Neural cell (in vitro differentiated cells): ENCODE results near the gene EGFL7. TPM values are rescaled to one million over a fixed set of nuclear protein-coding genes. Genes with fewer than 3 reads are reported as not detected.

Experiments
- H2AFZ ChIP-seq: fragments of 200-600, 300-800 bp; sonication (generic), shearing (Covaris generic); 2 replicates; pipeline ENCODE4 v1.6.0; 2014; ENCODE audit warnings: low read depth, mild to moderate bottlenecking, antibody characterized with exemption, low read length, moderate library complexity
- H3F3A ChIP-seq: fragments of 200-600 bp; shearing (Covaris generic); 2 replicates; pipeline ENCODE4 v1.6.1; 2016; ENCODE audit warnings: mild to moderate bottlenecking, moderate library complexity, mixed read lengths, antibody characterized with exemption, low read length; ENCODE audit not compliant: insufficient read depth, poor library complexity, severe bottlenecking
- H3K27ac ChIP-seq: fragments of 200-600, 300-800 bp; sonication (generic), shearing (Covaris generic); 2 replicates; pipeline ENCODE4 v1.5.1; 2014; ENCODE audit warnings: mild to moderate bottlenecking, low read length, moderate library complexity
- H3K27me3 ChIP-seq: fragments of 300-800, 200-600 bp; sonication (generic), shearing (Covaris generic); 2 replicates; pipeline ENCODE4 v1.6.0; 2014; ENCODE audit warnings: mild to moderate bottlenecking, low read depth, low read length, moderate library complexity; ENCODE audit not compliant: insufficient read depth
- H3K36me3 ChIP-seq: fragments of 300-800, 200-600 bp; sonication (generic), shearing (Covaris generic); 2 replicates; pipeline ENCODE4 v1.5.1; 2014; ENCODE audit warnings: mild to moderate bottlenecking, antibody characterized with exemption, low read length, moderate library complexity; ENCODE audit not compliant: insufficient read depth
- H3K4me2 ChIP-seq: fragments of 300-800, 200-600 bp; sonication (generic), shearing (Covaris generic); 2 replicates; pipeline ENCODE4 v1.6.0; 2014; ENCODE audit warnings: mild to moderate bottlenecking, low read length
- H3K4me3 ChIP-seq: fragments of 300-800, 200-600 bp; sonication (generic), shearing (Covaris generic); 2 replicates; pipeline ENCODE4 v1.5.1; 2014; ENCODE audit warnings: mild to moderate bottlenecking, low read length, moderate library complexity
- H3K79me2 ChIP-seq: fragments of 200-600 bp; shearing (Covaris generic); replicated peaks from 2 replicates; pipeline ENCODE4 v1.6.0; 2014; ENCODE audit warnings: mild to moderate bottlenecking, low read length, moderate library complexity; ENCODE audit not compliant: insufficient read depth
- H3K9ac ChIP-seq: fragments of 300-800, 200-600 bp; sonication (generic), shearing (Covaris generic); 2 replicates; pipeline ENCODE4 v1.6.1; 2016; ENCODE audit warnings: mild to moderate bottlenecking, low read length, mixed read lengths
- H3K9me2 ChIP-seq: fragments of 200-600 bp; shearing (Covaris generic); 2 replicates; pipeline ENCODE4 v1.6.1; 2016; ENCODE audit warnings: mild to moderate bottlenecking, low read length, mixed read lengths; ENCODE audit not compliant: insufficient read depth
- H3K9me3 ChIP-seq: fragments of 200-600, 300-800 bp; sonication (generic), shearing (Covaris generic); 2 replicates; pipeline ENCODE4 v1.6.1; 2016; ENCODE audit warnings: mild to moderate bottlenecking, mixed run types, low read length, moderate library complexity, mixed read lengths
- H4K20me1 ChIP-seq: fragments of 200-600 bp; shearing (Covaris generic); 2 replicates; pipeline ENCODE4 v1.6.1; 2016; ENCODE audit warnings: mild to moderate bottlenecking, mixed run types; ENCODE audit not compliant: insufficient read depth
- EP300 ChIP-seq: fragments of 450-650 bp; conservative IDR thresholded peaks from 2 replicates; pipeline ENCODE4 v1.6.1; 2014; ENCODE audit warnings: antibody characterized with exemption, mild to moderate bottlenecking, moderate library complexity; ENCODE audit not compliant: poor library complexity, severe bottlenecking
- EZH2 ChIP-seq: fragments of 200-600, 300-800 bp; shearing (Covaris generic), sonication (generic); IDR thresholded peaks from 2 replicates; pipeline ENCODE4 v1.6.1; 2014; ENCODE audit warnings: antibody characterized with exemption, low read length, borderline replicate concordance, mild to moderate bottlenecking; ENCODE audit not compliant: insufficient read depth, poor library complexity, severe bottlenecking
- MXI1 ChIP-seq: fragments of 450-650 bp; conservative IDR thresholded peaks from 2 replicates; pipeline ENCODE4 v1.6.1; 2014; ENCODE audit warnings: antibody characterized with exemption, mild to moderate bottlenecking; ENCODE audit not compliant: poor library complexity, severe bottlenecking
- POLR2AphosphoS5 ChIP-seq: IDR thresholded peaks from 2 replicates; pipeline ENCODE4 v1.6.1; 2012
- RAD21 ChIP-seq: fragments of 450-650 bp; conservative IDR thresholded peaks from 2 replicates; pipeline ENCODE4 v1.6.1; 2014; ENCODE audit warnings: antibody characterized with exemption, mild to moderate bottlenecking, moderate library complexity
- SMC3 ChIP-seq: fragments of 450-650 bp; conservative IDR thresholded peaks from 2 replicates; pipeline ENCODE4 v1.6.1; 2014; ENCODE audit warnings: antibody characterized with exemption, mild to moderate bottlenecking, moderate library complexity; ENCODE audit not compliant: poor library complexity
- TAF1 ChIP-seq: IDR thresholded peaks from 2 replicates; pipeline ENCODE4 v1.6.1; 2012; ENCODE audit warnings: low read depth
- polyA plus RNA-seq: library from polyadenylated mRNA; depleted of rRNA; stranded (reverse); fragments of >200 nt; gene quantifications from 2 replicates; pipeline ENCODE4 v1.2.3, GENCODE V29; 2014
- TF ChIP-seq, protein P1 (sequence below): fragments of 450-650 bp; IDR thresholded peaks from 2 replicates; pipeline ENCODE4 v1.5.1; 2014; ENCODE audit warnings: antibody characterized with exemption, mild to moderate bottlenecking, moderate library complexity; ENCODE audit not compliant: poor library complexity, severe bottlenecking
- TF ChIP-seq, protein P2 (sequence below): IDR thresholded peaks from 2 replicates; pipeline ENCODE4 v1.6.1; 2012; ENCODE audit warnings: borderline replicate concordance

The EGFL7 gene
- polyA plus RNA-seq, 1 donor from 2014 or later: 12.5 TPM

GRCh38 chr9:136644343-136644592, 18.4 kb upstream of the EGFL7 start:
- Histone ChIP-seq H4K20me1 (no peaks in the 10 kb centered on the region), H3K9me3 (no peaks in the 10 kb centered on the region), H3K9me2 (no peaks in the 10 kb centered on the region), H2AFZ (no peak overlapping the region), H3K27ac (no peak overlapping the region), H3K9ac (no peak overlapping the region), H3K79me2 (no peaks in the 10 kb centered on the region), H3K27me3 (no peaks in the 10 kb centered on the region), H3K36me3 (no peaks in the 10 kb centered on the region), H3K4me3 (no peak overlapping the region), H3F3A (no peaks in the 10 kb centered on the region), H3K4me2 (no peak overlapping the region)
- TF ChIP-seq, protein P1, sequence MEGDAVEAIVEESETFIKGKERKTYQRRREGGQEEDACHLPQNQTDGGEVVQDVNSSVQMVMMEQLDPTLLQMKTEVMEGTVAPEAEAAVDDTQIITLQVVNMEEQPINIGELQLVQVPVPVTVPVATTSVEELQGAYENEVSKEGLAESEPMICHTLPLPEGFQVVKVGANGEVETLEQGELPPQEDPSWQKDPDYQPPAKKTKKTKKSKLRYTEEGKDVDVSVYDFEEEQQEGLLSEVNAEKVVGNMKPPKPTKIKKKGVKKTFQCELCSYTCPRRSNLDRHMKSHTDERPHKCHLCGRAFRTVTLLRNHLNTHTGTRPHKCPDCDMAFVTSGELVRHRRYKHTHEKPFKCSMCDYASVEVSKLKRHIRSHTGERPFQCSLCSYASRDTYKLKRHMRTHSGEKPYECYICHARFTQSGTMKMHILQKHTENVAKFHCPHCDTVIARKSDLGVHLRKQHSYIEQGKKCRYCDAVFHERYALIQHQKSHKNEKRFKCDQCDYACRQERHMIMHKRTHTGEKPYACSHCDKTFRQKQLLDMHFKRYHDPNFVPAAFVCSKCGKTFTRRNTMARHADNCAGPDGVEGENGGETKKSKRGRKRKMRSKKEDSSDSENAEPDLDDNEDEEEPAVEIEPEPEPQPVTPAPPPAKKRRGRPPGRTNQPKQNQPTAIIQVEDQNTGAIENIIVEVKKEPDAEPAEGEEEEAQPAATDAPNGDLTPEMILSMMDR: no peak
- TF ChIP-seq POLR2AphosphoS5: no peak
- no peak for TF ChIP-seq RAD21
- TF ChIP-seq, protein P2, sequence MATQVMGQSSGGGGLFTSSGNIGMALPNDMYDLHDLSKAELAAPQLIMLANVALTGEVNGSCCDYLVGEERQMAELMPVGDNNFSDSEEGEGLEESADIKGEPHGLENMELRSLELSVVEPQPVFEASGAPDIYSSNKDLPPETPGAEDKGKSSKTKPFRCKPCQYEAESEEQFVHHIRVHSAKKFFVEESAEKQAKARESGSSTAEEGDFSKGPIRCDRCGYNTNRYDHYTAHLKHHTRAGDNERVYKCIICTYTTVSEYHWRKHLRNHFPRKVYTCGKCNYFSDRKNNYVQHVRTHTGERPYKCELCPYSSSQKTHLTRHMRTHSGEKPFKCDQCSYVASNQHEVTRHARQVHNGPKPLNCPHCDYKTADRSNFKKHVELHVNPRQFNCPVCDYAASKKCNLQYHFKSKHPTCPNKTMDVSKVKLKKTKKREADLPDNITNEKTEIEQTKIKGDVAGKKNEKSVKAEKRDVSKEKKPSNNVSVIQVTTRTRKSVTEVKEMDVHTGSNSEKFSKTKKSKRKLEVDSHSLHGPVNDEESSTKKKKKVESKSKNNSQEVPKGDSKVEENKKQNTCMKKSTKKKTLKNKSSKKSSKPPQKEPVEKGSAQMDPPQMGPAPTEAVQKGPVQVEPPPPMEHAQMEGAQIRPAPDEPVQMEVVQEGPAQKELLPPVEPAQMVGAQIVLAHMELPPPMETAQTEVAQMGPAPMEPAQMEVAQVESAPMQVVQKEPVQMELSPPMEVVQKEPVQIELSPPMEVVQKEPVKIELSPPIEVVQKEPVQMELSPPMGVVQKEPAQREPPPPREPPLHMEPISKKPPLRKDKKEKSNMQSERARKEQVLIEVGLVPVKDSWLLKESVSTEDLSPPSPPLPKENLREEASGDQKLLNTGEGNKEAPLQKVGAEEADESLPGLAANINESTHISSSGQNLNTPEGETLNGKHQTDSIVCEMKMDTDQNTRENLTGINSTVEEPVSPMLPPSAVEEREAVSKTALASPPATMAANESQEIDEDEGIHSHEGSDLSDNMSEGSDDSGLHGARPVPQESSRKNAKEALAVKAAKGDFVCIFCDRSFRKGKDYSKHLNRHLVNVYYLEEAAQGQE: no peak
- TF ChIP-seq EP300: no peak
- TF ChIP-seq TAF1: no peak
- no peak for TF ChIP-seq EZH2
- no peak for TF ChIP-seq MXI1
- no peak for TF ChIP-seq SMC3

DNA sequence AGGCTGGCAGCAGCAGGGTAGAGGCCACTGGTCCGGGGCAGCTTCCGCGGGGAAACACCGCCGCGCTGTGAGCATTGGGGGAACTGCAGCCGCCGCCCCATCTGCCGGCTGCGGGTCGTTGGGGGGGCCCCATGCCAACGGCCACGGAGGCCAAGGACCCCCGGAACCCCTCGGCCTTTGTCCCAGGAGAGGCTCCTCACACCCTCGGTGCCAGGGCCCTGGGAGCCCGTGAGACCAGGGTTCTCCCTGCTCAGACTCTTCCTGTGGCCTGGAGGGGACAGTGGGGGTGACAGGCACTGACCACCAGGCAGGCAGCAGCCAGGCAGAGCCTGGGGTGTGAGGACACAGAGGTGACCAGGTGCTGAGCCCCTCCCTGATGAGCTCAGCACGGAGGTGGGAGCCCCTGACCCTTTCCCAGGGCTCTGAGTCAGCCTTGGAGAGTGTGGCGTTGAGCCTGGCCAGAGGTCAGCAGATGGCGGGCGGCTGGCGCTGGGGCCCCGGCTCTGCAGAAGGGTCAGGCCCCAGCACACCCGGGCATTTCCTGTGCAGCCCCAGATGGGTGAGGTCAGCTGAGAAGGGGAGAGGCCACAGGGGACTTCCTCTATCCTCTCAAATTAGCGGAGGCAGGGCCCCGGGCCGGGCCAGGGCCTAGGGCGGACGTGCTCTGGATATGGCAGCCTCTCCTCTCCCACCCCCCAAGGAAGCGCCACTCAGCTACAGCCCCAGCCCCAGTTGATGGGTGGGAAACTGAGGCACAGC, 17.9 kb upstream of the EGFL7 start:
- Histone ChIP-seq H3K9me2 (no peaks in the 10 kb centered on the region), H3K4me2 (no peak overlapping the region), H4K20me1 (no peaks in the 10 kb centered on the region), H3K27me3 (no peaks in the 10 kb centered on the region), H3K9ac (no peak overlapping the region), H3K27ac (no peak overlapping the region), H3K9me3 (no peaks in the 10 kb centered on the region), H2AFZ (no peak overlapping the region), H3K79me2 (no peaks in the 10 kb centered on the region), H3K36me3 (no peaks in the 10 kb centered on the region), H3K4me3 (no peak overlapping the region), H3F3A (no peaks in the 10 kb centered on the region)
- TF ChIP-seq, protein P2: no peak
- TF ChIP-seq POLR2AphosphoS5: no peak
- no peak for TF ChIP-seq MXI1
- TF ChIP-seq EP300: no peak
- TF ChIP-seq RAD21: no peak
- TF ChIP-seq TAF1: no peak
- TF ChIP-seq, protein P1: peak; percentile 57
